HG03354 (cell line): Measurements from ENCODE around the gene GPR176.

Experiments
- ATAC-seq: cut with Tn5 transposase; IDR thresholded peaks from one replicate; pipeline ENCODE4 v1.9.1; 2021; ENCODE audit warnings: mild to moderate bottlenecking; ENCODE audit not compliant: unreplicated experiment, poor library complexity, severe bottlenecking

Gene GPR176

DNA sequence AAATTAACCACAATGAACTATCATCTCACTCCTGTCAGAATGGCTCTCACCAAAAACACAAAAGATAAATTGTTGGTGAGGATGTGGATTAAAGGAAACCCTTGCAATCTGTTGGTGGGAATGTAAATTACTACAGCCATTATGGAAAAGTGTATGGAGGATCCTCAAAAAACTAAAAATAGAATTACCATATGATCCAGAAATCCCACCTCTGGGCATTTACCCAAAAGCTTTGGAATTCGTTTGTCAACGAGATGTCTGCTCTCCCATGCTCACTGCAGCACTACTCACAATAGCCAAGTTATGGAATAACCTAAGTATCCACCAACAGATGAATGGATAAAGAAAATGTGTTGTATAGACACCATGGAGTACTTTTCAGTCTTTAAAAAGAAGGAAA is 159.1 kb downstream of the GPR176 start:
- ATAC-seq, result no peak

DNA sequence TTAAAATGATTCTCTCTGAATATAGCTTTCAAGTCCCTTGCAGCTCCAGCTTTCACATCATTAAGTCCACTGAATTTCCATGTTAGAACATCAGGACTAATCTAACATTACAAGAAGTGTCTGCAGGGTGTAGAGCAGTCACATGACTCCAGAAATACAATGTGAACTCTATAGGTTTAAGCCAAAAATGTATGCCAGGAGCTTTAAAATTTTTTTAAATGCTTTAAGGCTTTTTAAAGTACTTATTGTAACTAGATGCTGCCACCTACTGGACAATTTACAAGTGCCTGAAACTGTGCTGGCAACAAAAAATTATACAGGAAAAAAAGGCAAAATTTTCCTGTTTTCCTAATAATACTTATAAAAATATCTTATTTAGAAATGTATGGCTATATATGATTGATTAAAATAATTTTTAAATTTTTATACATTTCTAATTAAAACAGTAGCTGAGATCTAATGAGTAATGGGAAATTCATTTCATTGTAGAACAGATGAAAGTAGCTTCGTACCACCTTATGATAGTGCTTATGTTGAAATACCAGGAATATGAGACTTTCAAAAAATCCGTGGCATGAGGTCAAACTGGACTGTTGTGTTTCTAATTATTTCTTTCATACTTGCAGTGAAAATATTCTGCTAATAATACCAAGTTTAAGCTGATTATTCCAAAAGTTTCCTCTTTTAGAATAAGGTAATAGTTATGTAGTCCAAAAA is 163.1 kb downstream of the GPR176 start:
- ATAC-seq, result no peak

- ATAC-seq, result no peak
Measured at GRCh38 chr15:39752991-39753390, 167.1 kb downstream of the GPR176 start.

DNA sequence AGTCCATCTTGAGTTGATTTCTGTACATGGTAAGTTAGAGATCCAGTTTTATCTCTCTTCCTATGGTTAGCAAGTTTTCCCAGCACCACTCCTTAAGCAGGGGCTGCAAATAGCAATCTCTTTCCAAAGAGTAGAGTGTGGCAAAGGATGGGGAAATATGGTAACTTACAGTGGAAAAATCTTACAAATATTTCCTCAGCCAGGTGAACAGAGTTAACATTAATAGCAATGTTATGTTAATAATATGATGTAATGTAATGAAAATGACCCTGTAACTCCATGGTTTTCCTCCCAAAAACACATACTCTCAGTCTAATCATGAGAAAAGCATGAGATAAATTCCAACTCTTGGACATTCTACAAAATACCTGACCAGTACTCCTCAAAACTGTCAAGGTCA is 167.8 kb downstream of the GPR176 start:
- ATAC-seq, result no peak
